GM12878 (cell line): ENCODE results near the gene MAP2K2. TPM values are rescaled to one million over a fixed set of nuclear protein-coding genes. Genes with fewer than 3 reads are reported as not detected.

Source experiments
- CUX1 ChIP-seq: IDR thresholded peaks from 2 replicates; pipeline ENCODE4 v1.6.1; 2012; ENCODE audit warnings: improper control_type of control experiment, low read depth, low read length; ENCODE audit not compliant: insufficient replicate concordance
- ESRRA ChIP-seq: IDR thresholded peaks from 2 replicates; pipeline ENCODE4 v1.6.1; 2012; ENCODE audit warnings: mild to moderate bottlenecking, low read length, improper control_type of control experiment
- FOXM1 ChIP-seq: IDR thresholded peaks from 2 replicates; pipeline ENCODE4 v1.6.1; 2012; ENCODE audit warnings: low read depth, mild to moderate bottlenecking, inconsistent platforms, low read length, moderate library complexity
- HDAC6 ChIP-seq: fragments of 200-600 bp; sonication (generic); IDR thresholded peaks from one replicate; pipeline ENCODE4 v1.8.0; 2017; ENCODE audit warnings: antibody characterized with exemption; ENCODE audit not compliant: unreplicated experiment
- KDM1A ChIP-seq: fragments of 200-600 bp; sonication (generic); IDR thresholded peaks from 2 replicates; pipeline ENCODE4 v1.6.1; 2016; ENCODE audit warnings: borderline replicate concordance
- SMARCA5 ChIP-seq: fragments of 450-650 bp; IDR thresholded peaks from 2 replicates; pipeline ENCODE4 v1.6.1; 2017; ENCODE audit warnings: mild to moderate bottlenecking
- ZBTB4 ChIP-seq: fragments of 450-650 bp; formaldehyde crosslinking; IDR thresholded peaks from 2 replicates; pipeline ENCODE4 v1.4.0; 2022; ENCODE audit warnings: mild to moderate bottlenecking, moderate library complexity
- polyA plus RNA-seq, 11 experiments: library from polyadenylated mRNA; depleted of rRNA in 4 of 11; unstranded in 6 of 11; stranded (reverse) in 5 of 11; fragments of >200 nt; fragmentation: Nextera tagmentation in 4 of 11; fragmentation: Illumina TruSeq in 1 of 11; extraction: Ambion mirVana in 4 of 11; extraction: Trizol in 1 of 11; gene quantifications; 1 replicate in 1 of 11; 2 replicates in 10 of 11; pipeline versions ENCODE4 v1.2.1 to v1.2.3, GENCODE V29; 2011 to 2016; ENCODE audit warnings: inconsistent platforms in 2 of 11, missing spikeins in 2 of 11, low read depth in 1 of 11
- total RNA-seq, 4 experiments: library from RNA; depleted of rRNA in 3 of 4; stranded (reverse); fragments of >200 nt in 3 of 4; fragmentation: Illumina TruSeq in 1 of 4; extraction: Trizol in 1 of 4; gene quantifications; 2 replicates each; pipeline versions ENCODE4 v1.2.1 to v1.2.3, GENCODE V29; 2013 to 2021
- TF ChIP-seq, protein P1 (sequence below): fragments of 450-650 bp; IDR thresholded peaks from 2 replicates; pipeline ENCODE4 v1.6.1; 2017; ENCODE audit warnings: mild to moderate bottlenecking
- TF ChIP-seq, protein P2 (sequence below): IDR thresholded peaks from 2 replicates; pipeline ENCODE4 v1.6.1; 2012; ENCODE audit warnings: low read length, inconsistent platforms
- TF ChIP-seq, protein P3 (sequence below): fragments of 450-650 bp; IDR thresholded peaks from 2 replicates; pipeline ENCODE4 v1.6.1; 2017; ENCODE audit warnings: low read depth, mild to moderate bottlenecking, moderate library complexity
- TF ChIP-seq, protein P4 (sequence below): fragments of 450-650 bp; IDR thresholded peaks from 2 replicates; pipeline ENCODE4 v1.6.1; 2017; ENCODE audit warnings: borderline replicate concordance

MAP2K2 gene
- total and polyA plus RNA-seq, 10 of the 15 experiments (the other 5 are each of a cell fraction or from before 2014, with no cell fraction given): 1.00 to 210 (median 53.5) TPM

- TF ChIP-seq, protein P1, sequence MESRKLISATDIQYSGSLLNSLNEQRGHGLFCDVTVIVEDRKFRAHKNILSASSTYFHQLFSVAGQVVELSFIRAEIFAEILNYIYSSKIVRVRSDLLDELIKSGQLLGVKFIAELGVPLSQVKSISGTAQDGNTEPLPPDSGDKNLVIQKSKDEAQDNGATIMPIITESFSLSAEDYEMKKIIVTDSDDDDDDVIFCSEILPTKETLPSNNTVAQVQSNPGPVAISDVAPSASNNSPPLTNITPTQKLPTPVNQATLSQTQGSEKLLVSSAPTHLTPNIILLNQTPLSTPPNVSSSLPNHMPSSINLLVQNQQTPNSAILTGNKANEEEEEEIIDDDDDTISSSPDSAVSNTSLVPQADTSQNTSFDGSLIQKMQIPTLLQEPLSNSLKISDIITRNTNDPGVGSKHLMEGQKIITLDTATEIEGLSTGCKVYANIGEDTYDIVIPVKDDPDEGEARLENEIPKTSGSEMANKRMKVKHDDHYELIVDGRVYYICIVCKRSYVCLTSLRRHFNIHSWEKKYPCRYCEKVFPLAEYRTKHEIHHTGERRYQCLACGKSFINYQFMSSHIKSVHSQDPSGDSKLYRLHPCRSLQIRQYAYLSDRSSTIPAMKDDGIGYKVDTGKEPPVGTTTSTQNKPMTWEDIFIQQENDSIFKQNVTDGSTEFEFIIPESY: no peak
- no peak for TF ChIP-seq CUX1
- TF ChIP-seq, protein P2, sequence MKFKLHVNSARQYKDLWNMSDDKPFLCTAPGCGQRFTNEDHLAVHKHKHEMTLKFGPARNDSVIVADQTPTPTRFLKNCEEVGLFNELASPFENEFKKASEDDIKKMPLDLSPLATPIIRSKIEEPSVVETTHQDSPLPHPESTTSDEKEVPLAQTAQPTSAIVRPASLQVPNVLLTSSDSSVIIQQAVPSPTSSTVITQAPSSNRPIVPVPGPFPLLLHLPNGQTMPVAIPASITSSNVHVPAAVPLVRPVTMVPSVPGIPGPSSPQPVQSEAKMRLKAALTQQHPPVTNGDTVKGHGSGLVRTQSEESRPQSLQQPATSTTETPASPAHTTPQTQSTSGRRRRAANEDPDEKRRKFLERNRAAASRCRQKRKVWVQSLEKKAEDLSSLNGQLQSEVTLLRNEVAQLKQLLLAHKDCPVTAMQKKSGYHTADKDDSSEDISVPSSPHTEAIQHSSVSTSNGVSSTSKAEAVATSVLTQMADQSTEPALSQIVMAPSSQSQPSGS: no peak
- peak; percentile 79; the same call in 1 of the 2 replicates for TF ChIP-seq SMARCA5
- TF ChIP-seq ESRRA: no peak
- TF ChIP-seq, protein P3, sequence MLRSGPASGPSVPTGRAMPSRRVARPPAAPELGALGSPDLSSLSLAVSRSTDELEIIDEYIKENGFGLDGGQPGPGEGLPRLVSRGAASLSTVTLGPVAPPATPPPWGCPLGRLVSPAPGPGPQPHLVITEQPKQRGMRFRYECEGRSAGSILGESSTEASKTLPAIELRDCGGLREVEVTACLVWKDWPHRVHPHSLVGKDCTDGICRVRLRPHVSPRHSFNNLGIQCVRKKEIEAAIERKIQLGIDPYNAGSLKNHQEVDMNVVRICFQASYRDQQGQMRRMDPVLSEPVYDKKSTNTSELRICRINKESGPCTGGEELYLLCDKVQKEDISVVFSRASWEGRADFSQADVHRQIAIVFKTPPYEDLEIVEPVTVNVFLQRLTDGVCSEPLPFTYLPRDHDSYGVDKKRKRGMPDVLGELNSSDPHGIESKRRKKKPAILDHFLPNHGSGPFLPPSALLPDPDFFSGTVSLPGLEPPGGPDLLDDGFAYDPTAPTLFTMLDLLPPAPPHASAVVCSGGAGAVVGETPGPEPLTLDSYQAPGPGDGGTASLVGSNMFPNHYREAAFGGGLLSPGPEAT: peak; percentile 6; the same call in 1 of the 2 replicates
- TF ChIP-seq HDAC6: no peak
- no peak for TF ChIP-seq KDM1A
- TF ChIP-seq ZBTB4 (CRISPR knock-in tag): no peak
- TF ChIP-seq, protein P4, sequence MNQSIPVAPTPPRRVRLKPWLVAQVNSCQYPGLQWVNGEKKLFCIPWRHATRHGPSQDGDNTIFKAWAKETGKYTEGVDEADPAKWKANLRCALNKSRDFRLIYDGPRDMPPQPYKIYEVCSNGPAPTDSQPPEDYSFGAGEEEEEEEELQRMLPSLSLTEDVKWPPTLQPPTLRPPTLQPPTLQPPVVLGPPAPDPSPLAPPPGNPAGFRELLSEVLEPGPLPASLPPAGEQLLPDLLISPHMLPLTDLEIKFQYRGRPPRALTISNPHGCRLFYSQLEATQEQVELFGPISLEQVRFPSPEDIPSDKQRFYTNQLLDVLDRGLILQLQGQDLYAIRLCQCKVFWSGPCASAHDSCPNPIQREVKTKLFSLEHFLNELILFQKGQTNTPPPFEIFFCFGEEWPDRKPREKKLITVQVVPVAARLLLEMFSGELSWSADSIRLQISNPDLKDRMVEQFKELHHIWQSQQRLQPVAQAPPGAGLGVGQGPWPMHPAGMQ: no peak
- TF ChIP-seq FOXM1: no peak; the same call in 1 of the 2 replicates
These were observed 8.7 kb downstream of the MAP2K2 start (continued) for GRCh38 chr19:4115050-4115817.
